Adrenal gland (tissue), 12 donors: ENCODE data around the gene MT1F. TPM values are rescaled to one million over a fixed set of nuclear protein-coding genes. Genes with fewer than 3 reads are reported as not detected.
A peak's percentile ranks its signal among the peaks of the same experiment; 100 is the strongest.
"Not testable (repeated sequence)": the region's sequence is repeated elsewhere in the genome, so short reads cannot be mapped to it uniquely, and the experiment has no call there.

ENCODE experiments used
- DNase-seq, 7 donors: peaks; one replicate each; pipeline ENCODE4 v3.0.0-alpha.2; 2019 to 2020
- H3K27ac ChIP-seq, 5 donors: fragments of 200-600 bp; sonication (generic) in 4 of 5; 1 replicate in 3 of 5; 2 replicates in 2 of 5; pipeline versions ENCODE4 v1.5.1 to v1.8.0; 2016 to 2020; ENCODE audit warnings: mild to moderate bottlenecking in 1 of 5
- H3K27me3 ChIP-seq: fragments of 200-600 bp; 2 replicates; pipeline ENCODE4 v1.8.0; 2021
- H3K36me3 ChIP-seq, 2 donors: fragments of 200-600 bp; replicated peaks in 1 of 2; 1 replicate in 1 of 2; 2 replicates in 1 of 2; pipeline versions ENCODE4 v1.5.1 to v1.8.0; 2018 to 2022
- H3K4me1 ChIP-seq, 2 donors: fragments of 200-600 bp; replicated peaks in 1 of 2; 1 replicate in 1 of 2; 2 replicates in 1 of 2; pipeline versions ENCODE4 v1.5.1 to v1.8.0; 2018 to 2021
- H3K4me3 ChIP-seq, 4 donors: fragments of 200-600 bp; sonication (generic) in 3 of 4; one replicate each; pipeline ENCODE4 v1.5.1; 2016 to 2018
- H3K9me3 ChIP-seq, 3 donors: fragments of 200-600 bp; sonication (generic) in 1 of 3; replicated peaks in 1 of 3; 1 replicate in 2 of 3; 2 replicates in 1 of 3; pipeline versions ENCODE4 v1.5.1 to v1.8.0; 2016 to 2021
- CTCF ChIP-seq, 6 experiments: fragments of 450-650 bp in 4 of 6; fragments of 200-600 bp in 2 of 6; sonication (generic) in 1 of 6; IDR thresholded peaks; 1 replicate in 5 of 6; 2 replicates in 1 of 6; pipeline versions ENCODE4 v1.5.1 to v1.8.0; 2016 to 2021; ENCODE audit warnings: antibody characterized with exemption in 6 of 6, mild to moderate bottlenecking in 2 of 6, moderate library complexity in 1 of 6
- POLR2A ChIP-seq, 2 donors: fragments of 450-650 bp; IDR thresholded peaks; one replicate each; pipeline ENCODE4 v1.6.1; 2017; ENCODE audit warnings: antibody characterized with exemption in 2 of 2, mild to moderate bottlenecking in 2 of 2, moderate library complexity in 1 of 2
- WGBS, 4 donors: extraction: QIAGEN DNeasy Blood & Tissue Kit in 2 of 4; methylation state at CpG; one replicate each; pipeline versions ENCODE4 v1.1.5 to v1.1.7; 2013 to 2017; 5-methylcytosine and 5-hydroxymethylcytosine counted together
- intact Hi-C, 2 donors: fragments of 100-400 bp; cut with DNase I; formaldehyde crosslinking; loops; one replicate each; pipeline versions ENCODE4 v1.14.1 to v1.15.0; 2022 to 2023
- polyA plus RNA-seq, 3 donors: library from polyadenylated mRNA; stranded (reverse); fragments of 200-250 nt in 2 of 3; fragments of 350-450 nt in 1 of 3; fragmentation: Illumina TruSeq in 1 of 3; extraction: RNeasy Lipid Tissue Mini Kit (QIAGEN cat#74804) in 1 of 3; gene quantifications; one replicate each; pipeline ENCODE4 v1.2.3, GENCODE V29; 2013 to 2014
- total RNA-seq, 9 donors: library from RNA; depleted of rRNA in 4 of 9; stranded (reverse); fragments of >200 nt in 4 of 9; fragments of 120-200 nt in 1 of 9; fragmentation: NEBNext Ultra II Directional in 1 of 9; extraction: Animal tissue kit (Norgen Biotek cat#: 25700) in 1 of 9; gene quantifications; one replicate each; pipeline versions ENCODE4 v1.1.0 to v1.2.4, GENCODE V29; 2013 to 2023
- donor health status: healthy with polysubstance abuse.
- donor health status: Bipolar disorder and iron deficiency.
- donor health status: DM: yes; HTN: yes; CAD: no.
- donor health status: DM: no; HTN: no; CAD: no.
- donor health status: DM: no; HTN: no; CAD: no.
- donor health status: DM: yes; HTN: yes; CAD: no.

MT1F gene
- total and polyA plus RNA-seq, 12 donors, result 10.8 to 204 (median 44.8) TPM

- Histone ChIP-seq H3K27me3 (no peaks in the 10 kb centered on the region), H3K36me3 (no peaks in the 10 kb centered on the region), H3K9me3 (no peaks in the 10 kb centered on the region), H3K27ac (peak overlapping the region in 3 of 5 donors; percentile 30 to 57 (median 41)), H3K4me3 (peak overlapping the region in 2 of 4 donors; percentile 26 to 41), H3K4me1 (peaks cover 4 to 24% of the 10 kb centered on the region in 2 donors)
- intact Hi-C loops, result no loop called here
- DNase-seq, result no peak
- WGBS, 4 donors, result 49 to 62% (median 59%) methylated on average over 17 to 23 of the region's 23 CpGs
- no peak for TF ChIP-seq POLR2A (IDR thresholded peaks at IDR 0.05)
- TF ChIP-seq CTCF (IDR thresholded peaks at IDR 0.05), result no peak
Measured at GRCh38 chr16:56616608-56617211, 41.0 kb upstream of the MT1F start.

GRCh38 chr16:56617212-56618085, 40.3 kb upstream of the MT1F start:
- Histone ChIP-seq H3K36me3 (no peaks in the 10 kb centered on the region), H3K9me3 (no peaks in the 10 kb centered on the region), H3K4me1 (peaks cover 0 to 23% of the 10 kb centered on the region in 2 donors), H3K4me3 (peak overlapping the region in 2 of 4 donors; percentile 26 to 41), H3K27ac (peak overlapping the region in 4 of 5 donors; percentile 17 to 57 (median 36)), H3K27me3 (no peaks in the 10 kb centered on the region)
- DNase-seq, result peak; percentile 61 to 86 (median 80)
- WGBS, 4 donors, result 15 to 33% (median 26%) methylated on average over 8 to 41 of the region's 41 CpGs
- peak in 1 of 2 donors; percentile 55 for TF ChIP-seq POLR2A (IDR thresholded peaks at IDR 0.05)
- no peak for TF ChIP-seq CTCF (IDR thresholded peaks at IDR 0.05)
- intact Hi-C loops, result no loop called here

GRCh38 chr16:56618138-56618537, 39.6 kb upstream of the MT1F start:
- Histone ChIP-seq H3K27me3 (no peaks in the 10 kb centered on the region), H3K36me3 (no peaks in the 10 kb centered on the region), H3K4me1 (peaks cover 0 to 23% of the 10 kb centered on the region in 2 donors), H3K9me3 (no peaks in the 10 kb centered on the region), H3K4me3 (no peak overlapping the region), H3K27ac (no peak overlapping the region)
- DNase-seq, result no peak
- intact Hi-C loops, result no loop called here
- 73 to 78% (median 75%) methylated on average over 5 to 6 of the region's 6 CpGs for WGBS, 4 donors
- TF ChIP-seq POLR2A (IDR thresholded peaks at IDR 0.05), result no peak
- no peak for TF ChIP-seq CTCF (IDR thresholded peaks at IDR 0.05)

GRCh38 chr16:56620339-56620897, 37.3 kb upstream of the MT1F start:
- no peak overlapping the region for H3K4me3 ChIP-seq
- intact Hi-C loops, result no loop called here
- no peaks in the 10 kb centered on the region for H3K9me3 ChIP-seq
- WGBS, 4 donors, result 76 to 88% (median 81%) methylated on average over 7 to 8 of the region's 8 CpGs
- H3K36me3 ChIP-seq, result no peaks in the 10 kb centered on the region
- H3K27me3 ChIP-seq, result no peaks in the 10 kb centered on the region
- H3K27ac ChIP-seq, result no peak overlapping the region
- DNase-seq, result no peak
- TF ChIP-seq POLR2A (IDR thresholded peaks at IDR 0.05) (no peak), CTCF (IDR thresholded peaks at IDR 0.05) (no peak)
- H3K4me1 ChIP-seq, result peaks cover 0 to 23% of the 10 kb centered on the region in 2 donors

- 64 to 81% (median 78%) methylated on average over 2 to 4 of the region's 4 CpGs for WGBS, 4 donors
- H3K36me3 ChIP-seq, H3K9me3 ChIP-seq, H3K27me3 ChIP-seq, intact Hi-C loops, DNase-seq, H3K4me3 ChIP-seq: not testable (repeated sequence)
- Histone ChIP-seq H3K4me1 (peaks cover 9 to 31% of the 10 kb centered on the region in 2 donors), H3K27ac (peak overlapping the region in 2 of 5 donors; percentile 41 to 63)
Measured at GRCh38 chr16:56621665-56622445, 35.9 kb upstream of the MT1F start.

GRCh38 chr16:56623184-56623583, 34.6 kb upstream of the MT1F start:
- intact Hi-C loops, H3K9me3 ChIP-seq, H3K36me3 ChIP-seq, H3K27ac ChIP-seq, H3K4me3 ChIP-seq, H3K27me3 ChIP-seq, DNase-seq: not testable (repeated sequence)
- peaks cover 13 to 23% of the 10 kb centered on the region in 2 donors for H3K4me1 ChIP-seq
- 91 to 95% (median 94%) methylated on average over 5 of the region's 5 CpGs for WGBS, 4 donors
